NCI-H187 treated with DMSO at 0.1 percent for 48 hours (cell line): ENCODE measurements around the gene PRKRA.
"Not testable (repeated sequence)": the region's sequence is repeated elsewhere in the genome, so short reads cannot be mapped to it uniquely, and the experiment has no call there.

Experiments used
- DNase-seq: peaks from one replicate; lab custom pipeline; 2025; lab: John Stamatoyannopoulos, UW

The PRKRA gene

GRCh38 chr2:178457390-178457886 lies 6.5 kb upstream of the PRKRA start:
- DNase-seq, result no peak

GRCh38 chr2:178455947-178456346 lies 5.0 kb upstream of the PRKRA start:
- no peak for DNase-seq

- DNase-seq, result no peak
These were observed 1.9 kb upstream of the PRKRA start for GRCh38 chr2:178452870-178453269.

- DNase-seq, result no peak
These were observed 1.4 kb upstream of the PRKRA start for GRCh38 chr2:178452334-178452733.

- peak; percentile 22 for DNase-seq
These were observed 526 bp downstream of the PRKRA start for GRCh38 chr2:178450524-178450773.

- no peak for DNase-seq
These were observed 1.1 kb downstream of the PRKRA start for GRCh38 chr2:178449700-178450523.

- DNase-seq, result no peak
These were observed 1.9 kb downstream of the PRKRA start for GRCh38 chr2:178448968-178449661.

- DNase-seq, result no peak
These were observed 9.5 kb downstream of the PRKRA start for GRCh38 chr2:178441426-178441825.

GRCh38 chr2:178436662-178437061 lies 14.3 kb downstream of the PRKRA start:
- no peak for DNase-seq

GRCh38 chr2:178429336-178429735 lies 21.6 kb downstream of the PRKRA start:
- no peak for DNase-seq

- DNase-seq, result no peak
These were observed 22.6 kb downstream of the PRKRA start for GRCh38 chr2:178428396-178428806.

GRCh38 chr2:178427458-178427857 lies 23.5 kb downstream of the PRKRA start:
- DNase-seq, result no peak

- no peak for DNase-seq
These were observed 24.6 kb downstream of the PRKRA start for GRCh38 chr2:178426388-178426787.

- no peak for DNase-seq
These were observed 25.6 kb downstream of the PRKRA start for GRCh38 chr2:178425255-178425827.

- DNase-seq, result not testable (repeated sequence)
These were observed 27.2 kb downstream of the PRKRA start for GRCh38 chr2:178423746-178424145.

GRCh38 chr2:178422097-178422496 lies 28.9 kb downstream of the PRKRA start:
- no peak for DNase-seq

- DNase-seq, result no peak
These were observed 30.4 kb downstream of the PRKRA start for GRCh38 chr2:178420463-178420999.

- no peak for DNase-seq
These were observed 31.9 kb downstream of the PRKRA start for GRCh38 chr2:178419123-178419522.

- no peak for DNase-seq
These were observed 32.5 kb downstream of the PRKRA start for GRCh38 chr2:178418426-178418825.

- no peak for DNase-seq
These were observed 33.1 kb downstream of the PRKRA start for GRCh38 chr2:178417916-178418315.

GRCh38 chr2:178415979-178416378 lies 35.0 kb downstream of the PRKRA start:
- DNase-seq, result no peak

- DNase-seq, result peak; percentile 54
These were observed 36.4 kb downstream of the PRKRA start for GRCh38 chr2:178414266-178415247.
